Smooth muscle cell (in vitro differentiated cells): ENCODE measurements around the gene TEX261. TPM values are rescaled to one million over a fixed set of nuclear protein-coding genes. Genes with fewer than 3 reads are reported as not detected.

Source experiments
- DNase-seq: peaks from one replicate; lab custom pipeline; 2025; ENCODE audit not compliant: unreplicated experiment; lab: John Stamatoyannopoulos, UW
- H2AFZ ChIP-seq: fragments of 200-600 bp; sonication (generic); 2 replicates; pipeline ENCODE4 v1.6.0; 2016; ENCODE audit warnings: antibody characterized with exemption, low read depth, mild to moderate bottlenecking
- H3F3A ChIP-seq: fragments of 200-600 bp; sonication (generic); 2 replicates; pipeline ENCODE4 v1.6.0; 2017; ENCODE audit warnings: antibody characterized with exemption, low read depth
- H3K27ac ChIP-seq: fragments of 200-600 bp; sonication (generic); 2 replicates; pipeline ENCODE4 v1.5.1; 2016; ENCODE audit warnings: low read depth, mild to moderate bottlenecking
- H3K27me3 ChIP-seq: fragments of 200-600 bp; sonication (generic); 2 replicates; pipeline ENCODE4 v1.6.1; 2016; ENCODE audit warnings: low read depth, mild to moderate bottlenecking
- H3K36me3 ChIP-seq: fragments of 200-600 bp; sonication (generic); 2 replicates; pipeline ENCODE4 v1.5.1; 2016; ENCODE audit warnings: low read depth
- H3K4me1 ChIP-seq: fragments of 200-600 bp; sonication (generic); 2 replicates; pipeline ENCODE4 v1.5.1; 2016; ENCODE audit warnings: low read depth
- H3K4me2 ChIP-seq: fragments of 200-600 bp; sonication (generic); 2 replicates; pipeline ENCODE4 v1.6.0; 2016; ENCODE audit warnings: mild to moderate bottlenecking
- H3K4me3 ChIP-seq: fragments of 200-600 bp; sonication (generic); 2 replicates; pipeline ENCODE4 v1.5.1; 2016; ENCODE audit warnings: mild to moderate bottlenecking
- H3K79me2 ChIP-seq: fragments of 200-600 bp; sonication (generic); 2 replicates; pipeline ENCODE4 v1.6.0; 2016; ENCODE audit warnings: low read depth, mild to moderate bottlenecking
- H3K9ac ChIP-seq: fragments of 200-600 bp; sonication (generic); 2 replicates; pipeline ENCODE4 v1.6.0; 2016; ENCODE audit warnings: low read depth
- H3K9me3 ChIP-seq: fragments of 200-600 bp; sonication (generic); replicated peaks from 2 replicates; pipeline ENCODE4 v1.5.1; 2016; ENCODE audit warnings: low read depth
- H4K20me1 ChIP-seq: fragments of 200-600 bp; sonication (generic); 2 replicates; pipeline ENCODE4 v1.6.0; 2016; ENCODE audit warnings: low read depth
- WGBS: methylation state at CpG from one replicate; pipeline ENCODE4 v1.1.7; 2016; ENCODE audit warnings: low lambda C conversion rate; 5-methylcytosine and 5-hydroxymethylcytosine counted together
- polyA plus RNA-seq: library from polyadenylated mRNA; unstranded; fragments of >200 nt; fragmentation: Nextera tagmentation; extraction: Ambion mirVana; gene quantifications from 2 replicates; pipeline ENCODE4 v1.2.1, GENCODE V29; 2016
- total RNA-seq: library from RNA; depleted of rRNA; stranded (reverse); fragments of >200 nt; gene quantifications from 2 replicates; pipeline ENCODE4 v1.2.3, GENCODE V29; 2014
- TF ChIP-seq, protein P1 (sequence below): fragments of 200-600 bp; sonication (generic); IDR thresholded peaks from 2 replicates; pipeline ENCODE4 v1.5.1; 2017; ENCODE audit warnings: borderline replicate concordance, mild to moderate bottlenecking, antibody characterized with exemption; ENCODE audit not compliant: insufficient read depth, poor library complexity, severe bottlenecking

The TEX261 gene
- total and polyA plus RNA-seq, 2 experiments from 2014 or later: 29.3 to 35.2 TPM

- Histone ChIP-seq H3K9ac (no peak overlapping the region), H3K4me1 (no peaks in the 10 kb centered on the region), H2AFZ (no peak overlapping the region), H3K27ac (no peak overlapping the region), H3K36me3 (no peaks in the 10 kb centered on the region), H3K27me3 (no peaks in the 10 kb centered on the region), H3K9me3 (no peaks in the 10 kb centered on the region), H3K79me2 (no peaks in the 10 kb centered on the region), H3K4me2 (no peak overlapping the region), H3F3A (no peaks in the 10 kb centered on the region), H3K4me3 (no peak overlapping the region), H4K20me1 (peaks cover 23% of the 10 kb centered on the region)
- TF ChIP-seq, protein P1, sequence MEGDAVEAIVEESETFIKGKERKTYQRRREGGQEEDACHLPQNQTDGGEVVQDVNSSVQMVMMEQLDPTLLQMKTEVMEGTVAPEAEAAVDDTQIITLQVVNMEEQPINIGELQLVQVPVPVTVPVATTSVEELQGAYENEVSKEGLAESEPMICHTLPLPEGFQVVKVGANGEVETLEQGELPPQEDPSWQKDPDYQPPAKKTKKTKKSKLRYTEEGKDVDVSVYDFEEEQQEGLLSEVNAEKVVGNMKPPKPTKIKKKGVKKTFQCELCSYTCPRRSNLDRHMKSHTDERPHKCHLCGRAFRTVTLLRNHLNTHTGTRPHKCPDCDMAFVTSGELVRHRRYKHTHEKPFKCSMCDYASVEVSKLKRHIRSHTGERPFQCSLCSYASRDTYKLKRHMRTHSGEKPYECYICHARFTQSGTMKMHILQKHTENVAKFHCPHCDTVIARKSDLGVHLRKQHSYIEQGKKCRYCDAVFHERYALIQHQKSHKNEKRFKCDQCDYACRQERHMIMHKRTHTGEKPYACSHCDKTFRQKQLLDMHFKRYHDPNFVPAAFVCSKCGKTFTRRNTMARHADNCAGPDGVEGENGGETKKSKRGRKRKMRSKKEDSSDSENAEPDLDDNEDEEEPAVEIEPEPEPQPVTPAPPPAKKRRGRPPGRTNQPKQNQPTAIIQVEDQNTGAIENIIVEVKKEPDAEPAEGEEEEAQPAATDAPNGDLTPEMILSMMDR: peak; percentile 74
- WGBS: 31% methylated on average over 28 of the region's 32 CpGs
- DNase-seq: no peak
These were observed 9.9 kb downstream of the TEX261 start for GRCh38 chr2:70984576-70985282.

DNA sequence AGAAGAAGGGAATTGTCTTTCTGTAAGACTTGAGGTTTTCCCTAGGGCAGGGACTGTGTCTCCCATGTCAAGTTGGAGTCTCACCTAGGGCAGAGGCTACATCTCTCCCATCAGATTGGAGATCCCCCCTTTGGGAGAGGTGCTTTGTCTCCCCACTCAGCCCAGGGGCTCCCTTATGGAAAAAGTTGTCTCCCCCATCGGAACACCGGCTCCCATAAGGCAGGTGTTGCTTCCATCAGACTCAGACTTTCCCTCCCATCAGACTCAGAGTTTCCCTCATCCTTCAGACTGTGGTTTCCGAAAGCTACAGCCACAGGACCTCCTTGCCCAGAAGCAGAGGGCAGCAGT, 10.5 kb downstream of the TEX261 start:
- no peaks in the 10 kb centered on the region for H3K9me3 ChIP-seq
- no peaks in the 10 kb centered on the region for H3K79me2 ChIP-seq
- TF ChIP-seq, protein P1: no peak
- no peak overlapping the region for H3K9ac ChIP-seq
- H3F3A ChIP-seq: no peaks in the 10 kb centered on the region
- no peak overlapping the region for H3K4me3 ChIP-seq
- no peak for DNase-seq
- no peaks in the 10 kb centered on the region for H3K27me3 ChIP-seq
- 94% methylated on average over 3 of the region's 3 CpGs for WGBS
- no peaks in the 10 kb centered on the region for H3K4me1 ChIP-seq
- peaks cover 23% of the 10 kb centered on the region for H4K20me1 ChIP-seq
- H3K36me3 ChIP-seq: no peaks in the 10 kb centered on the region
- H2AFZ ChIP-seq: no peak overlapping the region
- H3K4me2 ChIP-seq: no peak overlapping the region
- no peak overlapping the region for H3K27ac ChIP-seq

DNA sequence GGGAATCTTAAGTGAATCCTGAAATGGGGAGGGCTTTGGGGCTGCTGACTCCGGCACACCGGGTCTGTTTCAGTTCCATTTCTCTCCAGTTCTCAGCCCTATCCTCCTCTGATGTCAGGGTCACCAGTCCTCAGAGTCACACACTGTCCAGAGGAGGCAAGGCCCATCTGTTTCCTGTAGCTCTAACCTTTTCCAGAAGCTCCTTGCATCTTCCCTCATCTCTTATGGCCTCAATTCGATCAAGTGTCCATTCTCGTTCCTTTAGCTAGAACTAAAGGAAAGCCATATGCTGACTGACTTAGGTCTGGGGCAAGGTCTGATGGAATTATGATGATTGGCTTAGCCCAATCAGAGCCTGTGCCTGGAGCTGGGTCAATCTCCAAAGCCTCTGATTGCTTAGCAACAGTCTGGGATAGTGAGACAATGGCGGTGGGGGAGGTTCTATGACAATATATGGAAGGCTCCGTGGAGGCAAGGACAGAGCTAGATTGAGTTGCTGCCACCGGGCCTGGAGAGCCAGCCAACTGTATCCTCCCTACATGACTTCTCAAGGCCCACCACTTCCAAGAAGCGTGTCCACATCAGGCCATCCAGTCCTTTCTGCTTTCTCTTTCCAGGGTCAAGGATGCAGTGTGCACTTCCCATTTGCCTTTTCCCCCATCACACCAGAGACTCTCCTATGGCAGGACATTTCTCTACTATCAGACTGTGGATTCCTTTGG, 11.0 kb downstream of the TEX261 start:
- Histone ChIP-seq H3K27me3 (no peaks in the 10 kb centered on the region), H3K36me3 (no peaks in the 10 kb centered on the region), H3K4me2 (no peak overlapping the region), H2AFZ (no peak overlapping the region), H3K4me3 (no peak overlapping the region), H4K20me1 (peaks cover 23% of the 10 kb centered on the region), H3K4me1 (no peaks in the 10 kb centered on the region), H3K79me2 (no peaks in the 10 kb centered on the region), H3K27ac (no peak overlapping the region), H3K9me3 (no peaks in the 10 kb centered on the region), H3F3A (no peaks in the 10 kb centered on the region), H3K9ac (no peak overlapping the region)
- WGBS: 96% methylated on average over 8 of the region's 8 CpGs
- TF ChIP-seq, protein P1: no peak
- no peak for DNase-seq
